ENCODE measurements around the gene USP15.

GRCh38 chr12:62379723-62380045 is 119.5 kb downstream of the USP15 start:
- TF ChIP-seq, protein P1, sequence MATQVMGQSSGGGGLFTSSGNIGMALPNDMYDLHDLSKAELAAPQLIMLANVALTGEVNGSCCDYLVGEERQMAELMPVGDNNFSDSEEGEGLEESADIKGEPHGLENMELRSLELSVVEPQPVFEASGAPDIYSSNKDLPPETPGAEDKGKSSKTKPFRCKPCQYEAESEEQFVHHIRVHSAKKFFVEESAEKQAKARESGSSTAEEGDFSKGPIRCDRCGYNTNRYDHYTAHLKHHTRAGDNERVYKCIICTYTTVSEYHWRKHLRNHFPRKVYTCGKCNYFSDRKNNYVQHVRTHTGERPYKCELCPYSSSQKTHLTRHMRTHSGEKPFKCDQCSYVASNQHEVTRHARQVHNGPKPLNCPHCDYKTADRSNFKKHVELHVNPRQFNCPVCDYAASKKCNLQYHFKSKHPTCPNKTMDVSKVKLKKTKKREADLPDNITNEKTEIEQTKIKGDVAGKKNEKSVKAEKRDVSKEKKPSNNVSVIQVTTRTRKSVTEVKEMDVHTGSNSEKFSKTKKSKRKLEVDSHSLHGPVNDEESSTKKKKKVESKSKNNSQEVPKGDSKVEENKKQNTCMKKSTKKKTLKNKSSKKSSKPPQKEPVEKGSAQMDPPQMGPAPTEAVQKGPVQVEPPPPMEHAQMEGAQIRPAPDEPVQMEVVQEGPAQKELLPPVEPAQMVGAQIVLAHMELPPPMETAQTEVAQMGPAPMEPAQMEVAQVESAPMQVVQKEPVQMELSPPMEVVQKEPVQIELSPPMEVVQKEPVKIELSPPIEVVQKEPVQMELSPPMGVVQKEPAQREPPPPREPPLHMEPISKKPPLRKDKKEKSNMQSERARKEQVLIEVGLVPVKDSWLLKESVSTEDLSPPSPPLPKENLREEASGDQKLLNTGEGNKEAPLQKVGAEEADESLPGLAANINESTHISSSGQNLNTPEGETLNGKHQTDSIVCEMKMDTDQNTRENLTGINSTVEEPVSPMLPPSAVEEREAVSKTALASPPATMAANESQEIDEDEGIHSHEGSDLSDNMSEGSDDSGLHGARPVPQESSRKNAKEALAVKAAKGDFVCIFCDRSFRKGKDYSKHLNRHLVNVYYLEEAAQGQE (IDR thresholded peaks at IDR 0.05; ENCODE audit: insufficient replicate concordance, low read depth) = no peak
- TF ChIP-seq, protein P2, sequence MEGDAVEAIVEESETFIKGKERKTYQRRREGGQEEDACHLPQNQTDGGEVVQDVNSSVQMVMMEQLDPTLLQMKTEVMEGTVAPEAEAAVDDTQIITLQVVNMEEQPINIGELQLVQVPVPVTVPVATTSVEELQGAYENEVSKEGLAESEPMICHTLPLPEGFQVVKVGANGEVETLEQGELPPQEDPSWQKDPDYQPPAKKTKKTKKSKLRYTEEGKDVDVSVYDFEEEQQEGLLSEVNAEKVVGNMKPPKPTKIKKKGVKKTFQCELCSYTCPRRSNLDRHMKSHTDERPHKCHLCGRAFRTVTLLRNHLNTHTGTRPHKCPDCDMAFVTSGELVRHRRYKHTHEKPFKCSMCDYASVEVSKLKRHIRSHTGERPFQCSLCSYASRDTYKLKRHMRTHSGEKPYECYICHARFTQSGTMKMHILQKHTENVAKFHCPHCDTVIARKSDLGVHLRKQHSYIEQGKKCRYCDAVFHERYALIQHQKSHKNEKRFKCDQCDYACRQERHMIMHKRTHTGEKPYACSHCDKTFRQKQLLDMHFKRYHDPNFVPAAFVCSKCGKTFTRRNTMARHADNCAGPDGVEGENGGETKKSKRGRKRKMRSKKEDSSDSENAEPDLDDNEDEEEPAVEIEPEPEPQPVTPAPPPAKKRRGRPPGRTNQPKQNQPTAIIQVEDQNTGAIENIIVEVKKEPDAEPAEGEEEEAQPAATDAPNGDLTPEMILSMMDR (IDR thresholded peaks at IDR 0.05; ENCODE audit: insufficient read depth, low read length) = no peak
- TF ChIP-seq POLR2AphosphoS5 (IDR thresholded peaks at IDR 0.05; ENCODE audit: low read depth) = no peak
- no peak for TF ChIP-seq GABPA (IDR thresholded peaks at IDR 0.05; ENCODE audit: low read depth)

All from HL-60 (cell line).